H1 (cell line): ENCODE data around the gene LRRC4C. TPM values are rescaled to one million over a fixed set of nuclear protein-coding genes. Genes with fewer than 3 reads are reported as not detected.

Experiments used
- USF2 ChIP-seq: IDR thresholded peaks from 2 replicates; pipeline ENCODE4 v1.6.1; 2011; ENCODE audit warnings: low read length, improper control_type of control experiment
- polyA plus RNA-seq, 7 experiments: library from polyadenylated mRNA; depleted of rRNA in 3 of 7; stranded (reverse) in 5 of 7; unstranded in 2 of 7; fragments of >200 nt in 5 of 7; fragments of 200-250 nt in 2 of 7; gene quantifications; 1 replicate in 5 of 7; 2 replicates in 1 of 7; 4 replicates in 1 of 7; pipeline versions ENCODE4 v1.2.1 to v1.2.3, GENCODE V29; 2011 to 2013; ENCODE audit warnings: missing spikeins in 2 of 7, mixed read lengths in 2 of 7
- total RNA-seq: library from RNA; stranded (reverse); fragmentation: NEBNext Ultra II Directional; extraction: Animal tissue kit (Norgen Biotek cat#: 25700); gene quantifications from 2 replicates; pipeline ENCODE4 v1.2.1, GENCODE V29; 2021

LRRC4C gene
- total and polyA plus RNA-seq, 2 of the 8 experiments (the other 6 are each of a cell fraction or from before 2014, with no cell fraction given) = 0.23 to 2.2 TPM

GRCh38 chr11:41003339-41004282, 455.8 kb downstream of the LRRC4C start (continued):
- TF ChIP-seq USF2 = no peak
